AG08395 (cell line): ENCODE measurements around the gene SLC1A4.
A peak's percentile ranks its signal among the peaks of the same experiment; 100 is the strongest.
"Not testable (repeated sequence)": the region's sequence is repeated elsewhere in the genome, so short reads cannot be mapped to it uniquely, and the experiment has no call there.

Experiments
- DNase-seq: peaks from one replicate; pipeline ENCODE4 v3.0.0; 2012; ENCODE audit warnings: mixed read lengths, low spot score

Gene SLC1A4

DNA sequence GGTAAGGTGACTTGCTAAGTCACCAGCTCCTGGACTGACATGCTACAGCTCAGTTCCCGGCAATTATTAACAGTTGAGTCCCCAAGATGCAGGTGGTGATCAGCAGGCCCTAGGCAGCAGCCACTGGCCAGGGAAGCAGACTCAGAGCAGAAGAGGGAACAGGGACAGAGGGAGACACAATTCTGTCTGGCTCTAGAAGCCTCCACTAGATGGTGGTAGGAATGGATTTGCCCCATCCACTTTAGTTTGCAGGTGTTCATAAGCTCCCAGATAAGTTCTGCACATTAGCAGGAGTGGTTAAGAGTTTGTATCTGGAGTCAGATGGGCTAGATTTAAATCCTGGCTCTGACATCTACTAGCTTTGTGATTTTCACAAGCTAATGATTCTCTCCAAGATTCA is 25.5 kb upstream of the SLC1A4 start:
- no peak for DNase-seq

DNA sequence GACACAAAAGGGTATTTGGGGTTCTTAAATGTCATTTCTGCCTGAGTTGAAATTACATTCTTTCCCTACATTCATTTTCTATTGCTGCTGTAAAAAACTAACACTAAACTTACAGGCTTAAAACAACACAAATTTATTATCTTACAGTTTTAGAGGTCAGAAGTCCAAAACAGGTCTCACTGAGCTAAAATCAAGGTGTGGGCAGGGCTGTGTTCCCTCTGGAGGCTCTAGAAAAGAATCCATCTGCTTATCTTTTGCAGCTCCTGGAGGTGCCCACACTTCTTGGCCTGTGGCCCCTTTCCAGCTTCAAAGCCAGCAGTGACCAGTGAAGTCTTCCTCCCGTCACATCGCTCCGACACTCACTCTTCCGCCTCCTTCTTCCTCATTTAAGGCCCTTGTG is 23.2 kb upstream of the SLC1A4 start:
- DNase-seq = no peak

DNA sequence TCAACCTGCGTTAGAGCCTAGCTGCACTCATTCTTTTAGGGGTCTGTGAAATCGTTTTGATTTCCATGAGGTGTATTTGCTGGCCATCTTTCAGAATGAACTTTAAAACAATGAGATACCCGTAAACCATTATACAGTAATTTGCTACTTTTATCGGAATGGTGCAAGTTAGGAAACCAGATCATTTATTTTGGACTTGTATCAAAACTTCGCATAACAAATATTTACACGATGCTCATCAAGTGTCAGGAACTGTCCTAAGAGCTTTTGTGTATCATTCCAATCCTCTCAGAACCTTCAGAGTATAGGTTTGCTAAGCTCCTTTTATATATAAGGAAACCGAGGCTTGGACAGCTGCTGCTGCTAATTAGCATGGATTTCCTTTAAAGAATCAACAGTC is 22.4 kb upstream of the SLC1A4 start:
- no peak for DNase-seq

DNA sequence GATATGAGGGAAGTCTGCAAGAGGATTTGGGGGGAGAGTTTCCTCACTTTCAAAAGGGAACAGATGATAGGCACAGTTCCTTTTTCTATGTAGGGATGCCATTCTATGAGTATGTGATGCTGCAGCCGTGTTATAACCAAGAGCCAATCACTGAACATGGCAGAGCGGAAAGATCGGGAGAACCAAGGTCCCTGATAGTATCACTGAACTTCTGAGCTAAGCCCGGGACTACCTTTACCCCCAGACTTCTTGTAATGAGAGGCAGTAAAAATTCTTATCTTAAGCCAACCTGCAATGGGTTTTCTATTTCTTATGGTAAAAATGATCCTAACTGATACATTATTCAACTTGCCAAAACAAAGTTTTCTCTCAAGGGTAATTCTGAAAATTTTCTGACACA is 21.6 kb upstream of the SLC1A4 start:
- no peak for DNase-seq

DNA sequence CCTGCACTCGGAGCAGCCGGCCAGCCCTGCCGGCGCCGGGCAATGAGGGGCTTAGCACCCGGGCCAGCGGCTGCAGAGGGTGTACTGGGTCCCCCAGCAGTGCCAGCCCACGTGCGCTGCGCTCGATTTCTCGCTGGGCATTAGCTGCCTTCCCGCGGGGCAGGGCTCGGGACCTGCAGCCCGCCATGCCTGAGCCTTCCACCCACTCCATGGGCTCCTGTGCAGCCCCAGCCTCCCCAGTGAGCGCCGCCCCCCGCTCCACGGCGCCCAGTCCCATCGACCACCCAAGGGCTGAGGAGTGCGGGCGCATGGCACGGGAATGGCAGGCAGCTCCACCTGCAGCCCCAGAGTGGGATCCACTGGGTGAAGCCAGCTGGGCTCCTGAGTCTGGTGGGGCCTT is 20.1 kb upstream of the SLC1A4 start:
- not testable (repeated sequence) for DNase-seq

DNA sequence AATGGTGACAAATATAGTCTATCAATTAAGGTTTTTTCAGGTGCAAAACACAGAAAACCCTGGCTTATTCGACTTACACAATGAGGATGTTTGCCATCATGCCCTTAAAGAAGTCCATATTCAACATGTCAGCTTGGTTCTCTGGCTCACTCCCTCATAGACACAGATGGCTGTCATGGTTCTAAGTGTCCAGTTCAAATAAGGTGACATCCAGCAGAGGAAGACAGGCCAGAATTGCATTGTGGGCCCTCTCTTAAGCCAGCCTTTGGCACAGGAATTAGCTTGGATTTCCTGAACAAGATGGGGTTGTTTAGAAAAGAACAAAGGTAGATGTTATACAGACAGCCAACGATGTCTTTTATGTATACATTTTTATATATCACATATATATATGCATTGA is 18.7 kb upstream of the SLC1A4 start:
- no peak for DNase-seq

DNA sequence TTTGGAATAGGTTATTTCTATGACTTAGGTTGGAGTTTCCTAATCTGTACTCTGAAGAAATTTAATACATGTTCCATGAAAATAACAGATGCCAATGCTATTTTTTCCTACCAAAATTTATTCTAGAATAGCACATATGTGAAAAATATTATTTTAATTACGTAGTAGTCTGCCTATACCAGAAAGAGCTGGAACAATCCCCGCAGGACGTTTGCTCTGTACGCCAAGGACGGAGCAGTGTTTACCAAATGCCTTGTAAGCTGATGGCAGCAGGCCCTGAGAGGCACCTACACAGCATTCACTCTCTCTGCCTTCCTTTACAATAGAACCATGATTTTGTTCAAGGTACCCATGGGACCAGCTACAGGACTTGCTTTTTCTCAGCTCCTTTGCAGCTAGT is 16.8 kb upstream of the SLC1A4 start:
- no peak for DNase-seq

DNA sequence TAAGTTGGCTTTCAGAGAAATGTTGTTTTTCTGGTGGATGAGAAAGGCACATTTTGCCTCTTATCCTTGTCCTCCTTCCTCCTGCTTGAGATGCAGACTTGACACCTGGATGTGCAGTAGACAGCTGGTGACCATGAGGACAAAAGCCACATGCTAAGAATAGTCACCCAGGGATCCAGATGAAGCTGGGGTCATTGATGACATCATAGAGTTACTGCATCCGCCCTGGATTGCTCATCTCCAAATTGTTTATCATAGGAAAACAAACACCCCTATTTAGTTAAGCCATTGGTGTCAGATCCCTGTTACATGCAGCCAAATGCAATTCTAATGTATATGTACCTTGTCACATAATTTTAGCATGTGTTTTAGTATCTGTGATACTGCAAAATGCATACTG is 16.3 kb upstream of the SLC1A4 start:
- DNase-seq = no peak

DNA sequence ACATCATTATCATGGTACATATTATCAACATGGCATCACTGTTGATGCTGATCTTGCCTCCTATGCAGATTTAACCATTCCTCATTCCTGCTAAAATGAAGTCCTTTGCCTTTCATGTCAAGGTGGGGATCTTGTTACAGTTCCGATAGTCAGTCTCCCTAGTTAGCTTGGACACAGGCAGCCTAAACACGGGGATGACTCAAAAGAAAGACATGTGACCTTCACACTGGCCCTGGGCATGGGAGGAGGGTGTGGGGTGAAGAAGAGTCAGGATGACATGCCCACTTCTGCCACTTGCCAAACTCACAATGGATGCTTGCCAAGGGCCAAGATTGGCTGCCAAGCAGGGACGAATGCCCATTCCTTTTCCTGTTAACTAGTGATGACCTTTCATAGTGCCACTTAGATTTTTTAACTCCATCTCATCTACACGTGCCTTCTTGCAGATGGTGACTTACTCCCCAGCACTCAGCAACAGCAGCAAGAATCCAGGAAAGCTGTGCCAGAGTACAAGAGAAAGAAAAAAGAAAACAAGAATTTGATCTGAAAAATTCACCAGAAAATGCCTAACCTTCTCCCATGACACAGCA is 13.9 kb upstream of the SLC1A4 start:
- DNase-seq = peak; percentile 73

DNA sequence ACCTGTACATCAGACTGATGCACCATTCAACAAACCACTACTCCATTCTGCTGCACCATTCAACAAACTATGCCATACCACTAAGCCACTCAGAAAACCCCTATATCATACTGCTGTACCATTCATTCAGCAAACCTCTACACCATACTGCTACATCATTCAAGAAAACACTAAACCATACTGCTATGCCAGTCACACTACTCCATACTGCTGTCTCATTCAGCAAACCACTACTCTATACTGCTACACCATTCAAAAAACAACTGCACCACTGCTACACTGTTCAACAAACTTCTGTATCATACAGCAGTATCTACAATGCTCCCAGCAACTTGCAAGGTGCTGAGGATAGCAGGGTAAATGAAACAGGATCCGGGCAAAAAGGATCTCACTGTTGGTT is 12.9 kb upstream of the SLC1A4 start:
- DNase-seq = no peak

DNA sequence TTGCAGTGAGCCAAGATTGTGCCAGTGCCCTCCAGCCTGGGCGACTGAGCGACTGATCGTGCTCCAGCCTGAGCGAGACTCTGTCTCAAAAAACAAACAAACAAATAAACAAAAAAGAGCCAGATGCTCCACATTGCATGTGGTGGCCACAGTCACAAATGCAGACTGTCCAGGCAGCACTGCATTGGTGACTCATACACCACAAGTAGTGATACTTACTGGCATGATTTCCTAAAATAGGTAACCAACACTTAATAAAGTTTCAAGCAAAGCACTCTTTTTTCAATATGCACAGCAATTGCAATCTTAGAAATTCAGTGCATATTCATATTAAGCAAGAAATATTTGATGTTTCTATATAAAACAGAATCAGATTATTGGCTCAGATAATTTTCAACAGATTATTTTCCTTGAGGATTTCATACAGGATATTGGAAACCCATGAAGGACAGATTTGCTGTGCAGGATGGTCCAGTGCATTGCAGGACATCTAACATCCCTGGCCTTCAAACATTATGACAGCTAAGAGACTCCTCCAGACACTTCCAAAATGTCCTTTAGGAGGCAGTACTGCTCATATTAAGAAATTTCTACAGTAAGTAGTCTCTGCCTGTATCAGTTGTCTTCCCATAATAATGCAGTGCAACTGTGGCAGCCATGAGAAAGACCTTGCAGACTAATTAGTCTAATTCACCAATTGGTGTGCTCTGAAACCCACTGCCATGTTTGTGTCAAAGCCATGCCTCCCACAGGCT is 10.5 kb upstream of the SLC1A4 start:
- peak; percentile 67 for DNase-seq

DNA sequence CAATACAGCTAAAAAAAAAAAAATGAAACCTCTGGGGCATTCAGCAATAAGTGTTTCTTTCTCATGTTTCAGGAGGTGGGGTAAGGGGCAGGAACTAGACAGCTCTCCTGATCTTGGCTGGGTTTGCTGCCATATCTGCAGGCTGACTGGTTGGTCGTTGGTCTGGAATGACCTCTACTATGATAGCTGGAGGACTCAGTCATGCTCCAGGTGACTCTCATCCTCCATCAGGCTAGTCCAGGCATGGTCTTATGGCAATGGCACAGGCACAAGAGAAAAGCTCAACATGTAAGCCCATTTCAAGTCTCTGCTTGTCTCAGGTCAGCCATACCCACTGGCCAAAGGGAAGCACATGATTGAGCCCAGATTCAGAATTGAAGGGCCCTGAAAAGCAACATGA is 9.5 kb upstream of the SLC1A4 start:
- no peak for DNase-seq

DNA sequence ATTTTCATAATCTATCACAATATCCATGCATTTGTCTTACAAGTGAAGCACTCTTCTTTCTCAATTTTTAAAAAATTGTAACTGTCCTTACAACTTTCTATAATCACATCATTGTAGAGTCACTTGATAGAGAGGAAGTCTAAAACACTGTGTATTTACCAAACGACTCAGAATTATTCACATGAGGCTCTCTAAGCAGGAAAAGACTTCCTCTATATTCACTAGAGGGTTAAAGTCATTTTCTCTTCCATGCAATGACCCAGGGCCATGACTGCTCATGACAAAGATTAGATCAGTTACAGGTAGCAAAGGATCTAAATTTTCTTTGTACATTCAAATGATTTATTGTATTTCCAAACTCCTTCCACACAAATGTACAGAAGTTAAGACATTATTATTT is 9.0 kb upstream of the SLC1A4 start:
- no peak for DNase-seq

DNA sequence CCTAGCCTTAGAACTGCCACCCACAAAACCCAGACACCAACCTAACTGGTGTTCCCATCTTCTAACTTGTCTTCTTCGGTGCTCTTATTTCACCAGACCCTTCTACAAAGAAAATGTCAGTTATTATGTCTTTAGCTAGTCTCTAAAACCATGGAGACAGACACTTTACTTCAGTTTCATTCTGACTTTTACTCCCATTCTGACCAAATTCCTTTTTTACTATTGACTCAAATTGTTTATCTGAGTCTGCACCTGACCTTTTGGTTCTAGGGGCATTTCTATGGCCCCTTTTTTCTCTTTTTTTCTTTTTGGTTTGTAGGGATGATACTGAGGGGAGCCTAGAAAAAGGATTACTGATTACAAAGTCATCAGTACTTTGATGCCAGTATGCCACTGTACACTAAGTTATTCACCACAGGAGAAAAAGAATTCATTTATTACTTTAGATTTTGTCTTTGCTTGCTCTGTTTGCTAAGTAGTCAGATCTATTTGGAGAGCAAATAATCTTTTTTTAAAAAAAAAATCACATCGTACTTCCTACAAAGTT is 6.8 kb upstream of the SLC1A4 start:
- DNase-seq = no peak

DNA sequence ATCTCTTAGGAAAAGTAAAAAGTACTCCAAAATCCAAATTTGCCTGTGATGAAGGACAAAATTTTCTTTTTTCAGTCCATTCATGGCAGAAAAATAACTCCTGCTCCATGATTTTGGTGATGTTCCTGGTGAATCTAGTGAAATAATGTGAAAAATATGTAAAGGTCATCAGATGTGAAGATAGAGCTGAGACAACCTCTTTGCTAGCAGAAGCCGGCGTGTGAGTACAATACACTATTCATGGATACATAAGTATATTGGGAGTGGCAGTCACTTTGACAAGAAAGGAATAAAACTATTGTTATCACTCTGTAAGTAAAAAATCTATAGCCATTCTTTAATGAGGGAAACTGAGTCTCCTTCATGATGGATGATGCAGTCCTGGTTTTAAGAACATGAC is 6.3 kb upstream of the SLC1A4 start:
- DNase-seq = no peak

DNA sequence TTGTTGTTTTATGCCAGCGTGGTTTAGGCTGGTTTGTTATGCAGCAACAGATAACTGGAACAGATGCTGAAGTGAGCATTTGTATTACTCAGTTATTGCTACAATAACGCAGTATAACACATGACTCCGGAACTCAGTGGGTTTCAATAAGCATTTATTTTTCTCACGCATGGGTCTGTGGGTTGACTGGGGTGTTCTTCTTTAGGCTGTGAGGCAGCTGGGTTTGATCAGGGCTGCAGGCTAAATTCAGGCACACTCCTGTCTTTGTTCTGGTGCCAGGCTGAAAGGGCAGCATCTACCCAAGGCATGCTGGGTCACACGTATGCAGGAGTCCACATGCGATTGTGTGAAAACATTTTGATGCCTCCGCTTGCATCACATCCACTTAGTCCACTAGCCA is 3.8 kb upstream of the SLC1A4 start:
- DNase-seq = no peak

DNA sequence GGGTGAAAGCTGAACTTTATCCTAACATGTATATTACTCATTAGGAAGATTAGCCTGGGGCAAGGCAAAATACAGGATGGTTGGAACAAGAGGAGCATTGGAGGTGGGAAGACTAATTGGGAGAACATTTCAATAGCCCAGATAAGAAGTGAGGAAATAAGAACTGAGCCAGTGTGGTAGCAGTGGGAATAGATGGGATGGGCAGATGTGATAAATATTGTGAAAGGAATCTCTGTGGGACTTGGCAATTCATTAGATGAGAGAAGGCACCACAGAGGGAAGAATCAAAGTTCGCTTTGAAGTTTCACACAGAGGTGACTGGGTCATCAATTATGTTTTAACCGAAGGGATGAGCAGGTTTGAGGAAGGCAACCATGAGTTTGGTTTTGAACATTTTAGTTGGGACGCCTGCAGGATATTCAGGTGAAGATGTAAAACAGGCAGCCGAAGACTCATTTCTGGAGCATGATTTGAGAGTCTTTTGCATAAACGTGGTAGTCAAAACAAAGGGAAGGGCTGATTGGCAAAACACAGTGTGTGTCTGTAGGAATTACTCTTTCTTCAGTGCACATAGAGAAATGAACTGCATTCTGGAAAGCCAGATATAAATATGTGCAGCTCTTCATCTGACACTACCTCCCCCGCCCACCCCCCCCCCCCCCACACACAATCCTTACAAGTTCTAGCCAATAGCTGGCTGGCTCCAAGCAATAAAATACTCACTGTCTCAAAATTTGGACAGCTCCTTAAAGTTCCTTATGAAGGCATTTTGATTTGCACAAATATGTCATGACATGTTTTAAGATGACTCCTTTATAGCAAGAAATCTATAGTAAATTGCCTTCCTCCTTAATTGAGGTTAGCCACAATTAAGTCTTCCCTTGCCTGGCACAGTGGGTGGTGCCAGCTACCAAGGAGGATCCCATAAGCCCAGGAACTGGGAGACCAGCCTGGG is 1.9 kb upstream of the SLC1A4 start:
- peak; percentile 23 for DNase-seq

DNA sequence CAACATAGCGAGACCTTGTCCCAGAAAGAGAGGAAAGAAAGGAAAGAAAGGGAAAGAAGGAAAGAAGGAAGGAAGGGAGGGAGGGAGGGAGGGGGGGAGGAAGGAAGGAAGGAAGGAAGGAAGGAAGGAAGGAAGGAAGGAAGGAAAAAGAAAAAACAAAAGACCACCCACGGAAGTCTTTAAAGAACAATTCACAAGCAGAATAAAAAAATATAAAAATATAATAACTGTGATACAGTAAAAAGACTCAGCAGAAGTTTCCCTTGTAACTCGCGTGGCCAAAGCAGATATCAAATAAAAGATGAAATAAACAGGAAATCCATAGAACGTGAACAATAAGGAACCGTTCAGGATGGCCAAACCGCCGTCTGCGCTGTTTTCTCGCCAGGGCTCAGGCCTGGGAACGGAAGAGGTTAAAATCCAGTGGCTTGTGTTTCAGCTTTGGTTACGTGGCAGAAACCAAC is 1.2 kb upstream of the SLC1A4 start:
- peak; percentile 83 for DNase-seq

DNA sequence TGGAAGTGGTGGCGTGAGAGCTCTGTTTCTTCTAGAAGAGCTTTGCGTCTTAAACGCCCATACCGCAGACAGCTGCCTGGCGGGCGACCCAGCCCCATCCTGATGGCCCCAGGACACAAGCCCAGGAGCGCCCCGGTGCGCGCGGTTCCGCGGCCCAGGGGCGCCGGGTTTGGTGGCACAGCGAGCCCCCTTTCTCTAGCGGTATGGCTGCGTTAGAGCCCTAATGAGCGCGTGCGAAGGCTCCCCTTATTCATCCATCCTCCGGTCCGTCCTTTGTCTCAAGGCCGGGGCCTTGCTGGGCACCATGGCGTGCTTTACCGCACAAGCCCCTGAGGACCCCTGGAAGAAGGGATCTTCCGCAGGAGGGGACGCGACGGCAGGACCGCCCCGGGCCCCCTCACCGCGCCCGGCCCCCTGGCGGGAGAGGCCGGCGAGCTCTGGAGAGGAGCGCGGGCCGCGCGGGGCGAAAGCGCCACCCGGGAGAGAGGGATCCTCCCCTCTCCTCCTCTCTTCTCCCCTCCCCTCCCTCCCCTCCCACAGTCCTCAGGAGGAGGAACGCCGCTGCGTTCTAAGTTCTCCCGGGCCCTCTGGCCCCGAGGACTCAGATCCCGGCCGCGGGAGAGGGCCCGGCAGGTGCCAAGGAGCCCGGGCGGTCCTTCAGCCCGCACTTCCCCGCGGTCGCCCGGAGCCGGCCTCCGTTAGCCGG is 626 bp upstream of the SLC1A4 start:
- DNase-seq = no peak

DNA sequence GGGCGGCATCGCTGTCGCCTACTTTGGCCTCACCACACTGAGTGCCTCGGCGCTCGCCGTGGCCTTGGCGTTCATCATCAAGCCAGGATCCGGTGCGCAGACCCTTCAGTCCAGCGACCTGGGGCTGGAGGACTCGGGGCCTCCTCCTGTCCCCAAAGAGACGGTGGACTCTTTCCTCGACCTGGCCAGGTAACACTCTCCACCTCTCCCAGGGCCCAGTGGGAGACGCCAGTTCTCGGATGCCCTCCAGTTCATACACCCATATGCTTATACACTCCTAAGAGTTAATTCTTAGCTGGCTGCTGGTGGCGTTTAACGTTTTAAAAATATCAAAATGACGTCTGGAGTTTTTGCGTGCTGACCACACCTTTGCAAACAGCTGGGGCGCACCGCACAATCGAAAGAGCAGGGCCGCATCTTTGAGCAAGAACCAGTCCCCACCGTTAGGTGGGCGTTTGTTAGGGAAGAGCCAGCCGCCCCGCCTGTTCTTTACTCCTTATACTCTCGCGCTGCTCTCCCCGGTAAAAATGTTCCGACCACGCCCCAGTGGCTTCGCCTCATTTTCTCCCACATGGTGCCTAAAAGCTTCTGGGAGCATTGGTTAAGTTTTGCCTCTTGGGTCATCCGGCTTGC is 899 bp downstream of the SLC1A4 start:
- DNase-seq = peak; percentile 10

DNA sequence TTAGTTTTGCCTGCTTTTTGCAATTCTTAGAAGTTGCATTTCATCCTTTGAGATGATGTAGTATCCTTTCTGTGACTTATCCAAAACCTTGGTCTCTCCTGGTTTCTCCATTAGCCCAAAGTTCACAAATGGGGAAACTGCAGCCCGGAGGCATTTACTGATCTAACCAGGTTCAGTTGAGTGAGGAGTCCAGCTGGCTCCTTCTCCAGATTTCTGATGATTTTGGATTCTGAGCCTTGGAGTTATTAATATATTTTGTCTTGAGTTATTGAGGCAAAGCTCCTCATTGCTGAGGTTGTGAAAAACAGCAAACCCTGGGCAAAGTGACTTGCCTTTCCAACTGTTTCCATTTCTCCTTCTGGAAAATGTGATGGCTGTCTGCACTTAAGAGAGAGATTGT is 1.7 kb downstream of the SLC1A4 start:
- DNase-seq = no peak
